H1 (cell line): ENCODE measurements around the gene ZYX. TPM values are rescaled to one million over a fixed set of nuclear protein-coding genes. Genes with fewer than 3 reads are reported as not detected.

Experiments used
- CTCF ChIA-PET: fragments of 300-600 bp; sonication (Branson Sonifier 250); formaldehyde crosslinking; loops from one replicate; lab custom pipeline; 2021; ENCODE audit not compliant: partially characterized antibody; lab: Charles Lee
- POLR2A ChIA-PET: fragments of 300-600 bp; sonication (Branson Sonifier 250); formaldehyde crosslinking; loops from one replicate; lab custom pipeline; 2021; ENCODE audit warnings: inconsistent platforms; ENCODE audit not compliant: partially characterized antibody; lab: Charles Lee
- DNase-seq, 2 experiments: peaks; one replicate each; pipeline versions ENCODE4 v3.0.0 to v3.0.0-alpha.2; 2010 to 2022; ENCODE audit warnings: low spot score in 2 of 2, low read depth in 1 of 2, mixed read lengths in 1 of 2
- FAIRE-seq: peaks from 2 replicates; lab custom pipeline; 2011; peaks lifted over from hg19 to GRCh38; lab: Jason Lieb, UNC
- H2AFZ ChIP-seq: 2 replicates; pipeline ENCODE4 v1.8.1; 2012; ENCODE audit warnings: low read length, inconsistent platforms
- H2AK5ac ChIP-seq: 2 replicates; pipeline ENCODE4 v1.6.1; 2013; ENCODE audit warnings: low read depth, low read length
- H2BK120ac ChIP-seq: replicated peaks from 2 replicates; pipeline ENCODE3; 2013; ENCODE audit warnings: low read depth, low read length, inconsistent platforms
- H2BK12ac ChIP-seq: 2 replicates; pipeline ENCODE4 v1.6.1; 2013; ENCODE audit warnings: low read depth, low read length
- H2BK15ac ChIP-seq: 2 replicates; pipeline ENCODE4 v1.6.1; 2013; ENCODE audit warnings: low read length
- H2BK20ac ChIP-seq: 2 replicates; pipeline ENCODE4 v1.6.1; 2013; ENCODE audit warnings: low read length
- H2BK5ac ChIP-seq: 2 replicates; pipeline ENCODE4 v1.6.1; 2013; ENCODE audit warnings: low read depth, low read length
- H3K14ac ChIP-seq: 2 replicates; pipeline ENCODE4 v1.6.1; 2013; ENCODE audit warnings: inconsistent platforms; ENCODE audit not compliant: insufficient read length
- H3K18ac ChIP-seq: 2 replicates; pipeline ENCODE4 v1.6.1; 2013; ENCODE audit warnings: low read length; ENCODE audit errors: extremely low read depth
- H3K23ac ChIP-seq: 2 replicates; pipeline ENCODE4 v1.6.1; 2013; ENCODE audit warnings: inconsistent platforms; ENCODE audit not compliant: insufficient read length
- H3K23me2 ChIP-seq: 2 replicates; pipeline ENCODE4 v1.6.1; 2013; ENCODE audit warnings: low read depth, low read length
- H3K27ac ChIP-seq: 2 replicates; pipeline ENCODE4 v1.6.1; 2011; ENCODE audit warnings: low read depth, low read length, inconsistent platforms
- H3K27me3 ChIP-seq, 4 experiments: replicated peaks in 1 of 4; 1 replicate in 1 of 4; 2 replicates in 3 of 4; pipeline versions ENCODE4 v1.6.1 to v1.8.1; 2011 to 2013; ENCODE audit warnings: low read length in 3 of 4, mild to moderate bottlenecking in 3 of 4, inconsistent platforms in 2 of 4, mixed read lengths in 2 of 4, moderate library complexity in 1 of 4; ENCODE audit not compliant: control insufficient read depth in 3 of 4, insufficient read depth in 3 of 4; ENCODE audit errors: extremely low read depth in 1 of 4
- H3K36me3 ChIP-seq, 4 experiments: 2 replicates each; pipeline versions ENCODE4 v1.6.1 to v1.8.1; 2011 to 2013; ENCODE audit warnings: mild to moderate bottlenecking in 4 of 4, low read length in 3 of 4, moderate library complexity in 2 of 4, control low read depth in 1 of 4, inconsistent platforms in 1 of 4; ENCODE audit not compliant: insufficient read depth in 4 of 4, control insufficient read depth in 2 of 4
- H3K4ac ChIP-seq: replicated peaks from 2 replicates; pipeline ENCODE3; 2013; ENCODE audit warnings: low read length, low read depth, mixed read lengths, inconsistent platforms; ENCODE audit not compliant: insufficient read length
- H3K4me1 ChIP-seq, 4 experiments: replicated peaks in 1 of 4; 1 replicate in 1 of 4; 2 replicates in 3 of 4; pipeline versions ENCODE4 v1.6.1 to v1.8.1; 2011 to 2013; ENCODE audit warnings: low read length in 3 of 4, inconsistent platforms in 2 of 4, mixed read lengths in 1 of 4; ENCODE audit not compliant: insufficient read depth in 4 of 4, control insufficient read depth in 3 of 4
- H3K4me2 ChIP-seq, 2 experiments: 2 replicates each; pipeline versions ENCODE4 v1.6.1 to v1.8.1; 2011 to 2013; ENCODE audit warnings: low read depth in 2 of 2, low read length in 2 of 2, control low read depth in 1 of 2, inconsistent platforms in 1 of 2, mild to moderate bottlenecking in 1 of 2; ENCODE audit not compliant: insufficient read depth in 1 of 2
- H3K4me3 ChIP-seq, 4 experiments: fragments of 200-600, 300-600 bp in 1 of 4; sonication (generic), shearing (Covaris generic), sonication (Bioruptor Twin) in 1 of 4; 2 replicates each; pipeline versions ENCODE4 v1.5.1 to v1.8.1; 2011 to 2016; ENCODE audit warnings: low read length in 4 of 4, low read depth in 3 of 4, control low read depth in 2 of 4, inconsistent platforms in 2 of 4, mild to moderate bottlenecking in 2 of 4, mixed read lengths in 1 of 4, moderate library complexity in 1 of 4; ENCODE audit not compliant: insufficient read depth in 2 of 4; ENCODE audit errors: extremely low read depth in 1 of 4
- H3K56ac ChIP-seq: replicated peaks from 2 replicates; pipeline ENCODE3; 2013; ENCODE audit warnings: low read depth, mild to moderate bottlenecking, mixed read lengths, low read length, inconsistent platforms; ENCODE audit not compliant: insufficient read length
- H3K79me1 ChIP-seq: 2 replicates; pipeline ENCODE4 v1.6.1; 2013; ENCODE audit warnings: low read depth, low read length, control low read depth
- H3K79me2 ChIP-seq, 2 experiments: 2 replicates each; pipeline versions ENCODE4 v1.6.1 to v1.8.1; 2012 to 2013; ENCODE audit warnings: low read length in 2 of 2, mild to moderate bottlenecking in 2 of 2, inconsistent platforms in 1 of 2; ENCODE audit not compliant: insufficient read depth in 2 of 2, control insufficient read depth in 1 of 2
- H3K9ac ChIP-seq, 4 experiments: replicated peaks in 1 of 4; 1 replicate in 1 of 4; 2 replicates in 3 of 4; pipeline versions ENCODE4 v1.6.1 to v1.8.1; 2011 to 2013; ENCODE audit warnings: low read depth in 3 of 4, low read length in 3 of 4, control low read depth in 2 of 4, mild to moderate bottlenecking in 2 of 4, moderate library complexity in 2 of 4, inconsistent platforms in 1 of 4; ENCODE audit errors: extremely low read depth in 1 of 4
- H3K9me3 ChIP-seq, 2 experiments: 2 replicates each; pipeline versions ENCODE4 v1.6.1 to v1.8.1; 2012 to 2013; ENCODE audit warnings: mild to moderate bottlenecking in 2 of 2, moderate library complexity in 2 of 2, control low read depth in 1 of 2, inconsistent platforms in 1 of 2, low read depth in 1 of 2, low read length in 1 of 2, mixed read lengths in 1 of 2; ENCODE audit not compliant: insufficient read depth in 2 of 2
- H4K20me1 ChIP-seq, 2 experiments: replicated peaks in 1 of 2; 2 replicates each; pipeline versions ENCODE3 to v1.8.1; 2011 to 2013; ENCODE audit warnings: inconsistent platforms in 2 of 2, low read length in 2 of 2, mild to moderate bottlenecking in 1 of 2; ENCODE audit not compliant: insufficient read depth in 2 of 2, control insufficient read depth in 1 of 2
- H4K5ac ChIP-seq: 2 replicates; pipeline ENCODE4 v1.6.1; 2013; ENCODE audit warnings: low read length, low read depth, mixed read lengths, inconsistent platforms; ENCODE audit not compliant: insufficient read length
- H4K8ac ChIP-seq: 2 replicates; pipeline ENCODE4 v1.8.0; 2013; ENCODE audit warnings: mild to moderate bottlenecking, moderate library complexity, low read length, inconsistent platforms; ENCODE audit not compliant: insufficient read depth; ENCODE audit errors: extremely low read depth
- H4K91ac ChIP-seq: replicated peaks from 2 replicates; pipeline ENCODE3; 2013; ENCODE audit warnings: low read length, mixed read lengths, inconsistent platforms; ENCODE audit not compliant: insufficient read length
- BRCA1 ChIP-seq: IDR thresholded peaks from 2 replicates; pipeline ENCODE4 v1.6.1; 2012; ENCODE audit warnings: low read depth, low read length, improper control_type of control experiment
- CBX8 ChIP-seq: fragments of 300-800, 300-1000 bp; sonication (generic); IDR thresholded peaks from 2 replicates; pipeline ENCODE4 v1.7.1; 2016; ENCODE audit warnings: low read depth, low read length, borderline replicate concordance
- CEBPB ChIP-seq: IDR thresholded peaks from 2 replicates; pipeline ENCODE4 v1.6.1; 2012; ENCODE audit warnings: low read depth, low read length
- CTBP2 ChIP-seq: IDR thresholded peaks from 2 replicates; pipeline ENCODE4 v1.7.0; 2011; ENCODE audit warnings: borderline replicate concordance, mild to moderate bottlenecking, moderate library complexity, mixed read lengths, low read length; ENCODE audit not compliant: insufficient read depth, insufficient read length
- KDM1A ChIP-seq: fragments of 200-600, 300-600 bp; sonication (generic); IDR thresholded peaks from 2 replicates; pipeline ENCODE4 v1.7.1; 2016; ENCODE audit warnings: mild to moderate bottlenecking, low read length, borderline replicate concordance
- PHF8 ChIP-seq: fragments of 200-600 bp; sonication (generic); conservative IDR thresholded peaks from 2 replicates; pipeline ENCODE4 v1.7.1; 2012; ENCODE audit warnings: low read depth, mild to moderate bottlenecking, inconsistent platforms, low read length, moderate library complexity
- POLR2AphosphoS5 ChIP-seq: IDR thresholded peaks from 2 replicates; pipeline ENCODE4 v1.6.1; 2011; ENCODE audit warnings: low read depth, low read length
- RBBP5 ChIP-seq: IDR thresholded peaks from 2 replicates; pipeline ENCODE4 v1.7.1; 2012; ENCODE audit warnings: low read depth, mild to moderate bottlenecking, inconsistent platforms, low read length, moderate library complexity, borderline replicate concordance
- SAP30 ChIP-seq: fragments of 300-600 bp; sonication (generic); IDR thresholded peaks from 2 replicates; pipeline ENCODE4 v1.7.1; 2012; ENCODE audit warnings: low read length, moderate library complexity, mild to moderate bottlenecking, inconsistent platforms; ENCODE audit not compliant: insufficient read depth, insufficient replicate concordance
- SIRT6 ChIP-seq: IDR thresholded peaks from one replicate; pipeline ENCODE4 v1.7.1; 2012; ENCODE audit warnings: low read length, inconsistent platforms
- SIX5 ChIP-seq: IDR thresholded peaks from 2 replicates; pipeline ENCODE4 v1.6.1; 2011; ENCODE audit warnings: mild to moderate bottlenecking, low read depth, low read length
- TBP ChIP-seq: IDR thresholded peaks from 2 replicates; pipeline ENCODE4 v1.6.1; 2011; ENCODE audit warnings: low read depth, low read length, improper control_type of control experiment
- YY1 ChIP-seq: IDR thresholded peaks from 2 replicates; pipeline ENCODE4 v1.6.1; 2011; ENCODE audit warnings: low read depth, mild to moderate bottlenecking, low read length
- WGBS, 2 experiments: shearing (Covaris generic) in 1 of 2; methylation state at CpG; one replicate each; pipeline versions ENCODE4 v1.1.6 to v1.1.7; 2013 to 2015; ENCODE audit warnings: low lambda C conversion rate in 2 of 2, mixed read lengths in 2 of 2, inconsistent platforms in 1 of 2, low coverage in 1 of 2, missing lambda C conversion rate in 1 of 2; ENCODE audit not compliant: insufficient replicate concordance in 2 of 2, insufficient coverage in 1 of 2, insufficient read length in 1 of 2; ENCODE audit errors: extremely low coverage in 1 of 2, missing lambda C conversion rate in 1 of 2; 5-methylcytosine and 5-hydroxymethylcytosine counted together
- polyA plus RNA-seq, 7 experiments: library from polyadenylated mRNA; depleted of rRNA in 3 of 7; stranded (reverse) in 5 of 7; unstranded in 2 of 7; fragments of >200 nt in 5 of 7; fragments of 200-250 nt in 2 of 7; gene quantifications; 1 replicate in 5 of 7; 2 replicates in 1 of 7; 4 replicates in 1 of 7; pipeline versions ENCODE4 v1.2.1 to v1.2.3, GENCODE V29; 2011 to 2013; ENCODE audit warnings: missing spikeins in 2 of 7, mixed read lengths in 2 of 7
- total RNA-seq: library from RNA; stranded (reverse); fragmentation: NEBNext Ultra II Directional; extraction: Animal tissue kit (Norgen Biotek cat#: 25700); gene quantifications from 2 replicates; pipeline ENCODE4 v1.2.1, GENCODE V29; 2021
- TF ChIP-seq, protein P1 (sequence below): IDR thresholded peaks from 2 replicates; pipeline ENCODE4 v1.6.1; 2012; ENCODE audit warnings: inconsistent platforms

ZYX gene
- total and polyA plus RNA-seq, 2 of the 8 experiments (the other 6 are each of a cell fraction or from before 2014, with no cell fraction given) = 40.6 to 159 TPM

- peaks cover 0 to 8% (median 2%) of the 10 kb centered on the region in 4 experiments; a peak in 2 of 7 replicates for H3K4me1 ChIP-seq
- no peak overlapping the region for H3K23ac ChIP-seq
- DNase-seq (no peak), FAIRE-seq (no peak)
- CTCF ChIA-PET = interaction anchor here (0.6 to 2.3 kb wide), 7 partner anchors 9 to 66 kb away, joined by 3 to 9 read pairs (median 4); no protein-coding TSS in a partner anchor
- H3K23me2 ChIP-seq = no peaks in the 10 kb centered on the region; the same call in 1 of the 2 replicates
- no peak overlapping the region for H2AK5ac ChIP-seq
- no peaks in the 10 kb centered on the region for H3K9me3 ChIP-seq
- H3K79me1 ChIP-seq = no peaks in the 10 kb centered on the region
- no peak overlapping the region for H3K14ac ChIP-seq
- H4K91ac ChIP-seq = no peak overlapping the region
- no peaks in the 10 kb centered on the region for H3K79me2 ChIP-seq
- no peak overlapping the region for H2AFZ ChIP-seq
- no peak overlapping the region for H2BK15ac ChIP-seq
- no peak overlapping the region for H3K9ac ChIP-seq
- no peak overlapping the region for H3K27ac ChIP-seq
- WGBS, 2 experiments = 91% methylated on average over 4 of the region's 9 CpGs; no CpG with 5 or more reads in 1 of the 2 experiments
- peaks cover 2 to 17% (median 7%) of the 10 kb centered on the region in 4 experiments; a peak in 5 of 8 replicates for H3K36me3 ChIP-seq
- H4K5ac ChIP-seq = no peak overlapping the region
- H3K4me3 ChIP-seq = no peak overlapping the region
- H3K4me2 ChIP-seq = no peak overlapping the region
- no peak overlapping the region for H2BK12ac ChIP-seq
- no peak overlapping the region for H3K18ac ChIP-seq
- H3K27me3 ChIP-seq = no peaks in the 10 kb centered on the region
- no peak overlapping the region for H3K4ac ChIP-seq
- H2BK20ac ChIP-seq = no peak overlapping the region
- POLR2A ChIA-PET = interaction anchor here (0.7 to 4.2 kb wide), 5 partner anchors 11 to 57 kb away, joined by 3 to 28 read pairs (median 4); partner anchors contain the start of genes EPHA1 and FAM131B
- no peak overlapping the region for H3K56ac ChIP-seq
- no peaks in the 10 kb centered on the region for H4K20me1 ChIP-seq
- no peak overlapping the region for H4K8ac ChIP-seq
- no peak overlapping the region for H2BK5ac ChIP-seq
- H2BK120ac ChIP-seq = no peak overlapping the region
- TF ChIP-seq RBBP5 (no peak), BRCA1 (no peak), SIX5 (no peak), CTBP2 (no peak), SIRT6 (no peak), SAP30 (no peak), YY1 (no peak), POLR2AphosphoS5 (no peak), CEBPB (no peak), CBX8 (no peak), TBP (no peak), KDM1A (no peak), PHF8 (no peak)
- TF ChIP-seq, protein P1, sequence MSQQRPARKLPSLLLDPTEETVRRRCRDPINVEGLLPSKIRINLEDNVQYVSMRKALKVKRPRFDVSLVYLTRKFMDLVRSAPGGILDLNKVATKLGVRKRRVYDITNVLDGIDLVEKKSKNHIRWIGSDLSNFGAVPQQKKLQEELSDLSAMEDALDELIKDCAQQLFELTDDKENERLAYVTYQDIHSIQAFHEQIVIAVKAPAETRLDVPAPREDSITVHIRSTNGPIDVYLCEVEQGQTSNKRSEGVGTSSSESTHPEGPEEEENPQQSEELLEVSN = no peak
Measured at GRCh38 chr7:143351574-143351973, 29.6 kb upstream of the ZYX start.
